H1 (cell line): ENCODE data around the gene DACH2. TPM values are rescaled to one million over a fixed set of nuclear protein-coding genes. Genes with fewer than 3 reads are reported as not detected.

ENCODE experiments used
- CTCF ChIA-PET: fragments of 300-600 bp; sonication (Branson Sonifier 250); formaldehyde crosslinking; loops from one replicate; lab custom pipeline; 2021; ENCODE audit not compliant: partially characterized antibody; lab: Charles Lee
- POLR2A ChIA-PET: fragments of 300-600 bp; sonication (Branson Sonifier 250); formaldehyde crosslinking; loops from one replicate; lab custom pipeline; 2021; ENCODE audit warnings: inconsistent platforms; ENCODE audit not compliant: partially characterized antibody; lab: Charles Lee
- DNase-seq, 2 experiments: peaks; one replicate each; pipeline versions ENCODE4 v3.0.0 to v3.0.0-alpha.2; 2010 to 2022; ENCODE audit warnings: low spot score in 2 of 2, low read depth in 1 of 2, mixed read lengths in 1 of 2
- FAIRE-seq: peaks from 2 replicates; lab custom pipeline; 2011; peaks lifted over from hg19 to GRCh38; lab: Jason Lieb, UNC
- H2AFZ ChIP-seq: 2 replicates; pipeline ENCODE4 v1.8.1; 2012; ENCODE audit warnings: low read length, inconsistent platforms
- H2AK5ac ChIP-seq: 2 replicates; pipeline ENCODE4 v1.6.1; 2013; ENCODE audit warnings: low read depth, low read length
- H2BK120ac ChIP-seq: replicated peaks from 2 replicates; pipeline ENCODE3; 2013; ENCODE audit warnings: low read depth, low read length, inconsistent platforms
- H2BK12ac ChIP-seq: 2 replicates; pipeline ENCODE4 v1.6.1; 2013; ENCODE audit warnings: low read depth, low read length
- H2BK15ac ChIP-seq: 2 replicates; pipeline ENCODE4 v1.6.1; 2013; ENCODE audit warnings: low read length
- H2BK20ac ChIP-seq: 2 replicates; pipeline ENCODE4 v1.6.1; 2013; ENCODE audit warnings: low read length
- H2BK5ac ChIP-seq: 2 replicates; pipeline ENCODE4 v1.6.1; 2013; ENCODE audit warnings: low read depth, low read length
- H3K14ac ChIP-seq: 2 replicates; pipeline ENCODE4 v1.6.1; 2013; ENCODE audit warnings: inconsistent platforms; ENCODE audit not compliant: insufficient read length
- H3K18ac ChIP-seq: 2 replicates; pipeline ENCODE4 v1.6.1; 2013; ENCODE audit warnings: low read length; ENCODE audit errors: extremely low read depth
- H3K23ac ChIP-seq: 2 replicates; pipeline ENCODE4 v1.6.1; 2013; ENCODE audit warnings: inconsistent platforms; ENCODE audit not compliant: insufficient read length
- H3K23me2 ChIP-seq: 2 replicates; pipeline ENCODE4 v1.6.1; 2013; ENCODE audit warnings: low read depth, low read length
- H3K27ac ChIP-seq: 2 replicates; pipeline ENCODE4 v1.6.1; 2011; ENCODE audit warnings: low read depth, low read length, inconsistent platforms
- H3K27me3 ChIP-seq, 4 experiments: replicated peaks in 1 of 4; 1 replicate in 1 of 4; 2 replicates in 3 of 4; pipeline versions ENCODE4 v1.6.1 to v1.8.1; 2011 to 2013; ENCODE audit warnings: low read length in 3 of 4, mild to moderate bottlenecking in 3 of 4, inconsistent platforms in 2 of 4, mixed read lengths in 2 of 4, moderate library complexity in 1 of 4; ENCODE audit not compliant: control insufficient read depth in 3 of 4, insufficient read depth in 3 of 4; ENCODE audit errors: extremely low read depth in 1 of 4
- H3K36me3 ChIP-seq, 4 experiments: 2 replicates each; pipeline versions ENCODE4 v1.6.1 to v1.8.1; 2011 to 2013; ENCODE audit warnings: mild to moderate bottlenecking in 4 of 4, low read length in 3 of 4, moderate library complexity in 2 of 4, control low read depth in 1 of 4, inconsistent platforms in 1 of 4; ENCODE audit not compliant: insufficient read depth in 4 of 4, control insufficient read depth in 2 of 4
- H3K4ac ChIP-seq: replicated peaks from 2 replicates; pipeline ENCODE3; 2013; ENCODE audit warnings: low read length, low read depth, mixed read lengths, inconsistent platforms; ENCODE audit not compliant: insufficient read length
- H3K4me1 ChIP-seq, 4 experiments: replicated peaks in 1 of 4; 1 replicate in 1 of 4; 2 replicates in 3 of 4; pipeline versions ENCODE4 v1.6.1 to v1.8.1; 2011 to 2013; ENCODE audit warnings: low read length in 3 of 4, inconsistent platforms in 2 of 4, mixed read lengths in 1 of 4; ENCODE audit not compliant: insufficient read depth in 4 of 4, control insufficient read depth in 3 of 4
- H3K4me2 ChIP-seq, 2 experiments: 2 replicates each; pipeline versions ENCODE4 v1.6.1 to v1.8.1; 2011 to 2013; ENCODE audit warnings: low read depth in 2 of 2, low read length in 2 of 2, control low read depth in 1 of 2, inconsistent platforms in 1 of 2, mild to moderate bottlenecking in 1 of 2; ENCODE audit not compliant: insufficient read depth in 1 of 2
- H3K4me3 ChIP-seq, 4 experiments: fragments of 200-600, 300-600 bp in 1 of 4; sonication (generic), shearing (Covaris generic), sonication (Bioruptor Twin) in 1 of 4; 2 replicates each; pipeline versions ENCODE4 v1.5.1 to v1.8.1; 2011 to 2016; ENCODE audit warnings: low read length in 4 of 4, low read depth in 3 of 4, control low read depth in 2 of 4, inconsistent platforms in 2 of 4, mild to moderate bottlenecking in 2 of 4, mixed read lengths in 1 of 4, moderate library complexity in 1 of 4; ENCODE audit not compliant: insufficient read depth in 2 of 4; ENCODE audit errors: extremely low read depth in 1 of 4
- H3K56ac ChIP-seq: replicated peaks from 2 replicates; pipeline ENCODE3; 2013; ENCODE audit warnings: low read depth, mild to moderate bottlenecking, mixed read lengths, low read length, inconsistent platforms; ENCODE audit not compliant: insufficient read length
- H3K79me1 ChIP-seq: 2 replicates; pipeline ENCODE4 v1.6.1; 2013; ENCODE audit warnings: low read depth, low read length, control low read depth
- H3K79me2 ChIP-seq, 2 experiments: 2 replicates each; pipeline versions ENCODE4 v1.6.1 to v1.8.1; 2012 to 2013; ENCODE audit warnings: low read length in 2 of 2, mild to moderate bottlenecking in 2 of 2, inconsistent platforms in 1 of 2; ENCODE audit not compliant: insufficient read depth in 2 of 2, control insufficient read depth in 1 of 2
- H3K9ac ChIP-seq, 4 experiments: replicated peaks in 1 of 4; 1 replicate in 1 of 4; 2 replicates in 3 of 4; pipeline versions ENCODE4 v1.6.1 to v1.8.1; 2011 to 2013; ENCODE audit warnings: low read depth in 3 of 4, low read length in 3 of 4, control low read depth in 2 of 4, mild to moderate bottlenecking in 2 of 4, moderate library complexity in 2 of 4, inconsistent platforms in 1 of 4; ENCODE audit errors: extremely low read depth in 1 of 4
- H3K9me3 ChIP-seq, 2 experiments: 2 replicates each; pipeline versions ENCODE4 v1.6.1 to v1.8.1; 2012 to 2013; ENCODE audit warnings: mild to moderate bottlenecking in 2 of 2, moderate library complexity in 2 of 2, control low read depth in 1 of 2, inconsistent platforms in 1 of 2, low read depth in 1 of 2, low read length in 1 of 2, mixed read lengths in 1 of 2; ENCODE audit not compliant: insufficient read depth in 2 of 2
- H4K20me1 ChIP-seq, 2 experiments: replicated peaks in 1 of 2; 2 replicates each; pipeline versions ENCODE3 to v1.8.1; 2011 to 2013; ENCODE audit warnings: inconsistent platforms in 2 of 2, low read length in 2 of 2, mild to moderate bottlenecking in 1 of 2; ENCODE audit not compliant: insufficient read depth in 2 of 2, control insufficient read depth in 1 of 2
- H4K5ac ChIP-seq: 2 replicates; pipeline ENCODE4 v1.6.1; 2013; ENCODE audit warnings: low read length, low read depth, mixed read lengths, inconsistent platforms; ENCODE audit not compliant: insufficient read length
- H4K8ac ChIP-seq: 2 replicates; pipeline ENCODE4 v1.8.0; 2013; ENCODE audit warnings: mild to moderate bottlenecking, moderate library complexity, low read length, inconsistent platforms; ENCODE audit not compliant: insufficient read depth; ENCODE audit errors: extremely low read depth
- H4K91ac ChIP-seq: replicated peaks from 2 replicates; pipeline ENCODE3; 2013; ENCODE audit warnings: low read length, mixed read lengths, inconsistent platforms; ENCODE audit not compliant: insufficient read length
- ATF3 ChIP-seq: IDR thresholded peaks from 2 replicates; pipeline ENCODE4 v1.6.1; 2011; ENCODE audit warnings: low read depth, mild to moderate bottlenecking, low read length; ENCODE audit not compliant: insufficient read depth
- CBX5 ChIP-seq: fragments of 300-800, 300-1000 bp; sonication (generic); IDR thresholded peaks from 2 replicates; pipeline ENCODE4 v1.7.1; 2016; ENCODE audit warnings: antibody characterized with exemption, low read length, low read depth
- CTBP2 ChIP-seq: IDR thresholded peaks from 2 replicates; pipeline ENCODE4 v1.7.0; 2011; ENCODE audit warnings: borderline replicate concordance, mild to moderate bottlenecking, moderate library complexity, mixed read lengths, low read length; ENCODE audit not compliant: insufficient read depth, insufficient read length
- E2F6 ChIP-seq: IDR thresholded peaks from 2 replicates; pipeline ENCODE4 v1.6.1; 2012; ENCODE audit warnings: inconsistent platforms
- HDAC2 ChIP-seq, 2 experiments: fragments of 300-600 bp in 1 of 2; sonication (generic) in 1 of 2; IDR thresholded peaks; 2 replicates each; pipeline ENCODE4 v1.6.1; 2011 to 2012; ENCODE audit warnings: low read depth in 2 of 2, low read length in 2 of 2, mild to moderate bottlenecking in 2 of 2, moderate library complexity in 2 of 2, borderline replicate concordance in 1 of 2, inconsistent platforms in 1 of 2
- JUND ChIP-seq: IDR thresholded peaks from 2 replicates; pipeline ENCODE4 v1.6.1; 2011; ENCODE audit warnings: mild to moderate bottlenecking, improper control_type of control experiment, low read length
- POU5F1 ChIP-seq: IDR thresholded peaks from 2 replicates; pipeline ENCODE4 v1.6.1; 2011; ENCODE audit warnings: low read depth, mild to moderate bottlenecking, low read length, moderate library complexity
- RFX5 ChIP-seq: IDR thresholded peaks from 2 replicates; pipeline ENCODE4 v1.6.1; 2011; ENCODE audit warnings: low read depth, low read length, improper control_type of control experiment, borderline replicate concordance
- RNF2 ChIP-seq: fragments of 200-900, 300-1000 bp; sonication (generic); IDR thresholded peaks from 2 replicates; pipeline ENCODE4 v1.7.1; 2016; ENCODE audit warnings: borderline replicate concordance, low read depth, mild to moderate bottlenecking, antibody characterized with exemption, low read length; ENCODE audit not compliant: poor library complexity, severe bottlenecking; ENCODE audit errors: missing control alignments
- SAP30 ChIP-seq: fragments of 300-600 bp; sonication (generic); IDR thresholded peaks from 2 replicates; pipeline ENCODE4 v1.7.1; 2012; ENCODE audit warnings: low read length, moderate library complexity, mild to moderate bottlenecking, inconsistent platforms; ENCODE audit not compliant: insufficient read depth, insufficient replicate concordance
- SRF ChIP-seq: IDR thresholded peaks from 2 replicates; pipeline ENCODE4 v1.6.1; 2011; ENCODE audit warnings: mild to moderate bottlenecking, low read depth, low read length, moderate library complexity
- TEAD4 ChIP-seq: IDR thresholded peaks from 2 replicates; pipeline ENCODE4 v1.6.1; 2012; ENCODE audit warnings: low read depth, low read length, inconsistent platforms, mixed read lengths
- ZNF274 ChIP-seq: IDR thresholded peaks from 2 replicates; pipeline ENCODE4 v1.7.0; 2012; ENCODE audit warnings: low read length, borderline replicate concordance; ENCODE audit errors: extremely low read depth
- polyA plus RNA-seq, 7 experiments: library from polyadenylated mRNA; depleted of rRNA in 3 of 7; stranded (reverse) in 5 of 7; unstranded in 2 of 7; fragments of >200 nt in 5 of 7; fragments of 200-250 nt in 2 of 7; gene quantifications; 1 replicate in 5 of 7; 2 replicates in 1 of 7; 4 replicates in 1 of 7; pipeline versions ENCODE4 v1.2.1 to v1.2.3, GENCODE V29; 2011 to 2013; ENCODE audit warnings: missing spikeins in 2 of 7, mixed read lengths in 2 of 7
- total RNA-seq: library from RNA; stranded (reverse); fragmentation: NEBNext Ultra II Directional; extraction: Animal tissue kit (Norgen Biotek cat#: 25700); gene quantifications from 2 replicates; pipeline ENCODE4 v1.2.1, GENCODE V29; 2021

The DACH2 gene
- total and polyA plus RNA-seq, 2 of the 8 experiments (the other 6 are each of a cell fraction or from before 2014, with no cell fraction given) = 1.0 to 1.8 TPM

- Histone ChIP-seq H2BK20ac (no peak overlapping the region), H3K9me3 (no peaks in the 10 kb centered on the region), H3K27me3 (no peaks in the 10 kb centered on the region), H4K20me1 (no peaks in the 10 kb centered on the region), H2BK12ac (no peak overlapping the region), H2AFZ (no peak overlapping the region), H2BK120ac (no peak overlapping the region), H3K36me3 (no peaks in the 10 kb centered on the region), H4K5ac (no peak overlapping the region), H3K4me2 (no peak overlapping the region), H3K23me2 (no peaks in the 10 kb centered on the region), H3K14ac (no peak overlapping the region), H3K23ac (no peak overlapping the region), H2BK5ac (no peak overlapping the region), H4K8ac (no peak overlapping the region), H2BK15ac (no peak overlapping the region), H3K9ac (no peak overlapping the region), H3K27ac (no peak overlapping the region), H2AK5ac (no peak overlapping the region), H3K4me1 (no peaks in the 10 kb centered on the region), H3K79me2 (no peaks in the 10 kb centered on the region), H3K56ac (no peak overlapping the region), H3K4ac (no peak overlapping the region), H4K91ac (no peak overlapping the region), H3K4me3 (no peak overlapping the region), H3K79me1 (no peaks in the 10 kb centered on the region), H3K18ac (no peak overlapping the region)
- DNase-seq (no peak), FAIRE-seq (no peak)
- POLR2A ChIA-PET = interaction anchor here (0.6 kb wide), 1 partner anchor 402 kb away, joined by 5 read pairs; no protein-coding TSS in a partner anchor
- CTCF ChIA-PET = no interaction called here
- no peak for TF ChIP-seq SRF
- TF ChIP-seq RNF2 = no peak
- TF ChIP-seq POU5F1 = no peak
- TF ChIP-seq CTBP2 = no peak
- TF ChIP-seq CBX5 = no peak
- no peak for TF ChIP-seq JUND
- TF ChIP-seq ZNF274 = no peak
- no peak for TF ChIP-seq RFX5
- TF ChIP-seq TEAD4 = no peak
- no peak for TF ChIP-seq SAP30
- TF ChIP-seq ATF3 = no peak
- no peak for TF ChIP-seq HDAC2 (IDR thresholded peaks at IDR 0.05; ENCODE audit: borderline replicate concordance in 1 of 2, low read depth in 2 of 2, low read length in 2 of 2)
- no peak for TF ChIP-seq E2F6
Observed at GRCh38 chrX:86830685-86831084, 682.4 kb downstream of the DACH2 start.
